Measurements from ENCODE around the gene FRY.
"Not testable (repeated sequence)": the region's sequence is repeated elsewhere in the genome, so short reads cannot be mapped to it uniquely, and the experiment has no call there.

FRY gene

GRCh38 chr13:32042551-32042950 is 11.0 kb downstream of the FRY start:
- Histone ChIP-seq H3K36me3 (ENCODE audit: insufficient read depth, low read length) (no peaks in the 10 kb centered on the region), H3K4me1 (ENCODE audit: insufficient read depth, low read length) (peaks cover 40% of the 10 kb centered on the region), H3K4me3 (ENCODE audit: low read depth in 1 of 2, low read length in 2 of 2) (no peak overlapping the region), H3K9me3 (ENCODE audit: low read length) (no peaks in the 10 kb centered on the region), H3K27me3 (ENCODE audit: control insufficient read depth in 1 of 2, insufficient read depth in 2 of 2, low read length in 2 of 2) (no peaks in the 10 kb centered on the region), H3K27ac (ENCODE audit: low read depth, low read length) (no peak overlapping the region), H3K9ac (ENCODE audit: low read length) (no peak overlapping the region)

DNA sequence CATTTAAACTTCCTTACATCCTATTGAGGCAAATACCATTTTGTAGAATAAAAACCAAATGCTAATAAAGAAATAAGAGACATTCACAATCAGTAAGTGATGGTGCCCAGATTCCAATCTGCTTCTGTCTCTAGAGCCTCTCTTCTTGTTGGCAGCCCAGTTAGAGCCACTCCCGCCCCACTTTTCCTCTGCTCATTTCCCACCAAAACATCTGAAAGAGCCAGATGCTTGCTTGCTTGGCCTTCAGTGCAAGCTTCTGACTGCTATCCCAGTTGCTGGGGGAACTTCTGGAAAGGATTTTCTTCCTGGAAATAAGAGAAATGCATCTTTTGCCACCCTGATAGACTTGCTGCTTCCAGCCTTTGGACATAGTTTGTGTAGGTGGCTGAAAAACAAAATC is 12.9 kb downstream of the FRY start:
- Histone ChIP-seq H3K9ac (ENCODE audit: low read length) (no peak overlapping the region), H3K36me3 (ENCODE audit: insufficient read depth, low read length) (no peaks in the 10 kb centered on the region), H3K27ac (ENCODE audit: low read depth, low read length) (no peak overlapping the region), H3K4me1 (ENCODE audit: insufficient read depth, low read length) (peaks cover 38% of the 10 kb centered on the region), H3K4me3 (ENCODE audit: low read depth in 1 of 2, low read length in 2 of 2) (no peak overlapping the region), H3K27me3 (ENCODE audit: control insufficient read depth in 1 of 2, insufficient read depth in 2 of 2, low read length in 2 of 2) (no peaks in the 10 kb centered on the region), H3K9me3 (ENCODE audit: low read length) (no peaks in the 10 kb centered on the region)

- peaks cover 30% of the 10 kb centered on the region for H3K4me1 ChIP-seq (ENCODE audit: insufficient read depth, low read length)
- no peak overlapping the region for H3K9ac ChIP-seq (ENCODE audit: low read length)
- peak overlapping the region; percentile 22 for H3K27ac ChIP-seq (ENCODE audit: low read depth, low read length)
- H3K9me3 ChIP-seq (ENCODE audit: low read length) = no peaks in the 10 kb centered on the region
- no peaks in the 10 kb centered on the region for H3K36me3 ChIP-seq (ENCODE audit: insufficient read depth, low read length)
- no peaks in the 10 kb centered on the region for H3K27me3 ChIP-seq (ENCODE audit: control insufficient read depth in 1 of 2, insufficient read depth in 2 of 2, low read length in 2 of 2)
- H3K4me3 ChIP-seq (ENCODE audit: low read depth in 1 of 2, low read length in 2 of 2) = no peak overlapping the region
These were observed 14.0 kb downstream of the FRY start for GRCh38 chr13:32045537-32045936.

DNA sequence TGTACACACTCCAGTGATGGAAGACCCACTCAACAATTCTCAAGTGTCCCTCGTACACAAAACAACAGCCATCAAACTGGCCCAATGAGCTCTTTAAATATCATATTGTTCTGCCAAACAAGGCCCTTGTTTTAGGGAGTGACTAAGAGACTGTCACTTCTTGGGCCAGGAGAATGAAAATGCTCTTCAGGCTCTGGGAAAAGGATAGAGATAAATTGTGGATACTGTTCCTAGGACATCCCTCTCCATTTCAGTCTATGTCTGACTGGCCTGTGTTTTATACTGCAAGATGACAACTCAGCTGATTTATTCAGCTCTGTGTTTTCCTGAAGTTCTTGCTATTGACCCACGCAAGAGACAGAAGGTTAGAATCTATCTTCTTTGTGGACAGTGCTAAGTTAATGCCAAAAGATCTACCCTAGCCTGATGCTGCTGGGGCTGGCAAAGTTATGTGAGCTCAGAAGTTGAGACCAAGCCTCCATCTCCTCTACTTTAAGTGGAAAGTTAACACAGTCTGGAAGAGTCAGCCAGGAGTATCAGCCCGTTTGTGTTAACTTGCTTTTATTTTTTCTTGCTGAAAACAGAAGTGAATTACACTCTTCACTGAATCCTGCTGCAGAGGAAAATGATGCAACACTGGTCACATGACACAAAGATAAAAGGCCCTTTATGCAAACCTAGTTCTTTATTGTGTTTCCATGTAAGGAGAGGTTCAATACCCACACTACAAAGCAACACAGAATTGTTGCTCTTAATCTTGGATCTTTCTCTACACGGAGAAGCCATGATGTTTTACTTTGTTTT is 14.6 kb downstream of the FRY start:
- H3K9ac ChIP-seq (ENCODE audit: low read length) = no peak overlapping the region
- H3K4me3 ChIP-seq (ENCODE audit: low read depth in 1 of 2, low read length in 2 of 2) = no peak overlapping the region
- no peaks in the 10 kb centered on the region for H3K9me3 ChIP-seq (ENCODE audit: low read length)
- no peaks in the 10 kb centered on the region for H3K36me3 ChIP-seq (ENCODE audit: insufficient read depth, low read length)
- no peaks in the 10 kb centered on the region for H3K27me3 ChIP-seq (ENCODE audit: control insufficient read depth in 1 of 2, insufficient read depth in 2 of 2, low read length in 2 of 2)
- H3K4me1 ChIP-seq (ENCODE audit: insufficient read depth, low read length) = peaks cover 30% of the 10 kb centered on the region
- H3K27ac ChIP-seq (ENCODE audit: low read depth, low read length) = peak overlapping the region; percentile 22

GRCh38 chr13:32047088-32047487 is 15.5 kb downstream of the FRY start:
- Histone ChIP-seq H3K4me1 (ENCODE audit: insufficient read depth, low read length) (peaks cover 30% of the 10 kb centered on the region), H3K4me3 (ENCODE audit: low read depth in 1 of 2, low read length in 2 of 2) (no peak overlapping the region), H3K9me3 (ENCODE audit: low read length) (no peaks in the 10 kb centered on the region), H3K27ac (ENCODE audit: low read depth, low read length) (no peak overlapping the region), H3K9ac (ENCODE audit: low read length) (no peak overlapping the region), H3K36me3 (ENCODE audit: insufficient read depth, low read length) (no peaks in the 10 kb centered on the region), H3K27me3 (ENCODE audit: control insufficient read depth in 1 of 2, insufficient read depth in 2 of 2, low read length in 2 of 2) (no peaks in the 10 kb centered on the region)

DNA sequence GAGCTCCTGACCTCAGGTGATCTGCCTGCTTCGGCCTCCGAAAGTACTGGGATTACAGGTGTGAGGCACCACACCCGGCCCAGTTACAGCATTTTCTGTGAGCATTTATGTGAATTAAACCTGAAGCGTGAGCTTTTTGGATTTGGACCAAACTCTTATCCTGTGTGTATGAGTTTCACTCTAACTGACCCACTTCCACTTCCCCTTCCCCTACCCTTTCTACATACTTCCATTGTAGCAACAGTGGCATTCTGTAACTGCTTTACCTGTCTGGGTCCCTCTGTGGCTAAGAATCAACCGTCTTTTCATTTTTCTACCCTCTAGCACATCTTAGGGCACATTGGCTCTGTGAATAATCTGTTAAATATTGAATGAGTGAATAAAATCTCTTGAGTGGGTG is 16.2 kb downstream of the FRY start:
- Histone ChIP-seq H3K36me3 (ENCODE audit: insufficient read depth, low read length) (no peaks in the 10 kb centered on the region), H3K27me3 (ENCODE audit: control insufficient read depth in 1 of 2, insufficient read depth in 2 of 2, low read length in 2 of 2) (no peaks in the 10 kb centered on the region), H3K9ac (ENCODE audit: low read length) (no peak overlapping the region), H3K9me3 (ENCODE audit: low read length) (no peaks in the 10 kb centered on the region), H3K4me1 (ENCODE audit: insufficient read depth, low read length) (peaks cover 30% of the 10 kb centered on the region), H3K27ac (ENCODE audit: low read depth, low read length) (no peak overlapping the region), H3K4me3 (ENCODE audit: low read depth in 1 of 2, low read length in 2 of 2) (no peak overlapping the region)

DNA sequence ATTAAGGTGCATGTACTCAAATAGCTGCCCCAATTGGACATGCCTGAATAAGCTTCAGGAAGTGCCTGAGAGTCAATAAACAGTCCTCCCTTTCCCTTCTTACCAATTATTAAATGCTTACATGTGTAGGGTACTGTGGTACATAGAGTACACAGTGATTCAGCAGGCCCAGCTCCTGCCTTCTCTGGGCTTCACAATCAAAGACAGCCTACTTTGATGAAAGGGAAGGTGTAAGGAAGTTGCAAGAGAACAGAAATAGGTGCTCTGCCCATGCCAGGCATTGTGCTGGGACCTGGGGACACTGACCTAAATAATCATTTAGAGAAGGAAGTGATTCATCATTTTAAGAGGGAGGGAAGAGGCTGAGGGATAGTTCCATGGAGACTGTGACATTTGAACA is 17.2 kb downstream of the FRY start:
- H3K36me3 ChIP-seq (ENCODE audit: insufficient read depth, low read length) = no peaks in the 10 kb centered on the region
- no peaks in the 10 kb centered on the region for H3K9me3 ChIP-seq (ENCODE audit: low read length)
- no peak overlapping the region for H3K9ac ChIP-seq (ENCODE audit: low read length)
- peaks cover 30% of the 10 kb centered on the region for H3K4me1 ChIP-seq (ENCODE audit: insufficient read depth, low read length)
- H3K4me3 ChIP-seq (ENCODE audit: low read depth in 1 of 2, low read length in 2 of 2) = no peak overlapping the region
- H3K27me3 ChIP-seq (ENCODE audit: control insufficient read depth in 1 of 2, insufficient read depth in 2 of 2, low read length in 2 of 2) = no peaks in the 10 kb centered on the region
- H3K27ac ChIP-seq (ENCODE audit: low read depth, low read length) = no peak overlapping the region

GRCh38 chr13:32051156-32051555 is 19.6 kb downstream of the FRY start:
- Histone ChIP-seq H3K9me3 (ENCODE audit: low read length) (no peaks in the 10 kb centered on the region), H3K9ac (ENCODE audit: low read length) (no peak overlapping the region), H3K4me3 (ENCODE audit: low read depth in 1 of 2, low read length in 2 of 2) (no peak overlapping the region), H3K4me1 (ENCODE audit: insufficient read depth, low read length) (peaks cover 21% of the 10 kb centered on the region), H3K27ac (ENCODE audit: low read depth, low read length) (no peak overlapping the region), H3K27me3 (ENCODE audit: control insufficient read depth in 1 of 2, insufficient read depth in 2 of 2, low read length in 2 of 2) (no peaks in the 10 kb centered on the region), H3K36me3 (ENCODE audit: insufficient read depth, low read length) (no peaks in the 10 kb centered on the region)

- Histone ChIP-seq H3K4me3 (ENCODE audit: low read depth in 1 of 2, low read length in 2 of 2) (no peak overlapping the region), H3K27me3 (ENCODE audit: control insufficient read depth in 1 of 2, insufficient read depth in 2 of 2, low read length in 2 of 2) (no peaks in the 10 kb centered on the region), H3K9ac (ENCODE audit: low read length) (no peak overlapping the region), H3K36me3 (ENCODE audit: insufficient read depth, low read length) (no peaks in the 10 kb centered on the region), H3K4me1 (ENCODE audit: insufficient read depth, low read length) (peaks cover 17% of the 10 kb centered on the region), H3K9me3 (ENCODE audit: low read length) (no peaks in the 10 kb centered on the region), H3K27ac (ENCODE audit: low read depth, low read length) (no peak overlapping the region)
These were observed 24.7 kb downstream of the FRY start for GRCh38 chr13:32056316-32056715.

DNA sequence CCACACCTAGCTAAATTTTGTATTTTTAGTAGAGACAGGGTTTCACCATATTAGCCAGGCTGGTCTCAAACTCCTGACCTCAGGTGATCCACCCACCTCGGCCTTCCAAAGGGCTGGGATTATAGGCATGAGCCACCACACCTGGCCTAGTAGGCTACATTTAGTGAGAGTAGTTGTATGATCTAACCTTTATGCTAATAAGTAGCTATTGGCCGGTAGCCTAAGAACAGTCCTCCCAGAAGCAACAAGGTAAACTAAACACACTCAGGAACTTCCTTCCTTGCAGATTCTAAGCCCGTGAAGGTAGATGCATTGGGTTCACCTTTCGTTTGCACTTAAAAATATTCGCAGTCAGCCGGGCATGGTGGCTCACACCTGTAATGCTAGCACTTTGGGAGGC is 25.8 kb downstream of the FRY start:
- not testable (repeated sequence) for H3K4me3 ChIP-seq (ENCODE audit: low read depth in 1 of 2, low read length in 2 of 2); H3K9me3 ChIP-seq (ENCODE audit: low read length); H3K27ac ChIP-seq (ENCODE audit: low read depth, low read length); H3K36me3 ChIP-seq (ENCODE audit: insufficient read depth, low read length); H3K27me3 ChIP-seq (ENCODE audit: control insufficient read depth in 1 of 2, insufficient read depth in 2 of 2, low read length in 2 of 2); H3K9ac ChIP-seq (ENCODE audit: low read length)
- H3K4me1 ChIP-seq (ENCODE audit: insufficient read depth, low read length) = peaks cover 17% of the 10 kb centered on the region

DNA sequence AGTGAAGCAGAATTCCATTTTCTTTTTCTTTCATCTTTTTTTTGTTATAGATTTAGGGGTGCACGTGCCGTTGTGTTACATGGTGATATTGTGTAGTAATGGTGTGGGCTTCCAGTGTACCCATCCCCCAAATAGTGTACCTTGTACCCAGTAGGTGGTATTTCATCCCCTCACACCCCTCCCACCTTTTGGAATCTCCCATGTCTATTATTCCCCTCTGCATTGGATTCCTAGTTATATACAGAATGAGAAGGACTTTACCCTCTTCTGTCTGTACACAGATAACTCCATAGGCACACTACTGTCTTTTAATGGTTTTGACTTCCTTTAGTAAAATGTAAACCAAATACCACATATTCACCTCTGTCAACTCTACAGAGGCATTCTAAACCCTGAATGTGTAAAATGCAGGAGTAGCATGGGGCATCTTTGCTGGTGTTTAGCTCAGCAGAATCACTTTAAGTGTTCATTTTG is 28.0 kb downstream of the FRY start:
- Histone ChIP-seq H3K9ac (ENCODE audit: low read length) (no peak overlapping the region), H3K27me3 (ENCODE audit: control insufficient read depth in 1 of 2, insufficient read depth in 2 of 2, low read length in 2 of 2) (no peaks in the 10 kb centered on the region), H3K9me3 (ENCODE audit: low read length) (no peaks in the 10 kb centered on the region), H3K36me3 (ENCODE audit: insufficient read depth, low read length) (no peaks in the 10 kb centered on the region), H3K27ac (ENCODE audit: low read depth, low read length) (no peak overlapping the region), H3K4me1 (ENCODE audit: insufficient read depth, low read length) (peaks cover 33% of the 10 kb centered on the region), H3K4me3 (ENCODE audit: low read depth in 1 of 2, low read length in 2 of 2) (no peak overlapping the region)

GRCh38 chr13:32060401-32060878 is 28.9 kb downstream of the FRY start:
- Histone ChIP-seq H3K4me3 (ENCODE audit: low read depth in 1 of 2, low read length in 2 of 2) (no peak overlapping the region), H3K9me3 (ENCODE audit: low read length) (no peaks in the 10 kb centered on the region), H3K36me3 (ENCODE audit: insufficient read depth, low read length) (no peaks in the 10 kb centered on the region), H3K27me3 (ENCODE audit: control insufficient read depth in 1 of 2, insufficient read depth in 2 of 2, low read length in 2 of 2) (no peaks in the 10 kb centered on the region), H3K27ac (ENCODE audit: low read depth, low read length) (peak overlapping the region; percentile 30), H3K9ac (ENCODE audit: low read length) (no peak overlapping the region), H3K4me1 (ENCODE audit: insufficient read depth, low read length) (peaks cover 33% of the 10 kb centered on the region)
